8988T (cell line): ENCODE data around the gene RPP40.

Experiments used
- DNase-seq: peaks from one replicate; pipeline ENCODE4 v3.0.0; 2011

RPP40 gene

DNA sequence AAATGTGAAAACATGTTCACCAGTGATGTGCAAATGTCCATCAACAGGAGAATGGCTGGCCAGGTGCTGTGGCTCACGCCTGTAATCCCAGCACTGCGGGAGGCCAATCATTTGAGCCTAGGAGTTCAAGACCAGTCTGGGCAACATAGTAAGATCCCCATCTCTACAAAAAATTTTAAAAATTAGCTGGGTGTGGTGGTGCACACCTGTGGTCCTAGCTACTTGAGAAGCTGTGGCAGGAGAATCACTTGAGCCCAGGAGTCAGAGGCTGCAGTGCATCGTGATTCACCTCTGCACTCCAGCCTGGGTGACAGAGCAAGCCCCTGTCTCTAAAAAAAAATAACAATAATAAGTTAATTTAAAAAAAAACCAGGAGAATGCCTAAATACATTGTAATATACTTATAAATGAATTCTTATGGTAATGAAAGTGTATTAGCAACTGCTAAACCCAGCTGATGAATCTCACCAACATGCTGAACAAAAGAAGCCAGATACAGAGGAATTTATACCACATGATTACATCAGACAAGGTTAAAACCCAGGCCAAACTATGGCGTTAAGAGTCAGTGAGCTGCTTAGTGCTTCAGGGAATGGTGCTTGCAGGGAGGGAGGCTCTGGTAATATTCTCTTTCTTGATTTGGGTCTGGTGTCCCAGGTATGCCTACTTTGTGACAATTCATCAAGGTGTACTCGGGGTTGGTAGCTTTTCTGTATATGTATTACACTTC lies 36.4 kb downstream of the RPP40 start:
- DNase-seq, result no peak

DNA sequence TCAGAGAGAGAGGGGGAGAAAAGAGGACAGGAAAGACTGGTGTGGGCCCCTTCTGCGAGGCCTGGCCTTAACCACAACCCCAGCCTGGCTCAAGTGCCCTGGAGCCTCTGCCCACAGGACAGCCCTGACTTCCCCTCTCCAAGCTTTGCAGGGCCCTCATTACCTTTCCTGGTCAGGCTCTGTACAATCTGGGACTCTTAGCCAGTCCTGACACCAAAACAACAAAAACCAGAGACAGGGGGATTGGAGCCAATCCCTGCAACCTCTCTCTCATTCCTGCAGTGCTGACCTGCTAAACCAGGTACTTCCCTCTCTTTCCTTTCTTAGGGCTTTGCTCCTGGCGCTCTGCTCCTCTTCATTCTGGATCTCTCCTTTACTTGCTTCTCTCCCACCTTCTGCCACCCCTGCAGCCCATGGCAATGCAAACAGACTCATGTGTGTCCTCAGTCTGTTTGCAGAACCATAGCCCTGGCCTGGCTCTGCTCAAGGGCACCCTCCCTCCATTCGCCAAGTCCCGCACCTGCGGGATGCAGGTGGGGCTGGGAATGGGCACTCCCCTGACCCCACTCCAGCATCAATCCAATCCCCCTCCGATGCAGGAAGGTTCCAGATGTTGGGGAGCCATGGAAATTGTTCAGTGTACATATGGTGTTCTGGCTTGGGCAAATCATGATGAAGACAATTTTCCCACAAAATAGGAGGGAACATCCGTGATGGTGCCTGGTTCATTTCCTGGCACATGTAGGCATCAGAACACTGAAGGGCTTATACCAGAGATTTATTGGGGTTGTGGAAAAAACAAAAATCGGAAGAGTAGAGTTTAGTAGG lies 38.1 kb downstream of the RPP40 start:
- DNase-seq, result no peak

DNA sequence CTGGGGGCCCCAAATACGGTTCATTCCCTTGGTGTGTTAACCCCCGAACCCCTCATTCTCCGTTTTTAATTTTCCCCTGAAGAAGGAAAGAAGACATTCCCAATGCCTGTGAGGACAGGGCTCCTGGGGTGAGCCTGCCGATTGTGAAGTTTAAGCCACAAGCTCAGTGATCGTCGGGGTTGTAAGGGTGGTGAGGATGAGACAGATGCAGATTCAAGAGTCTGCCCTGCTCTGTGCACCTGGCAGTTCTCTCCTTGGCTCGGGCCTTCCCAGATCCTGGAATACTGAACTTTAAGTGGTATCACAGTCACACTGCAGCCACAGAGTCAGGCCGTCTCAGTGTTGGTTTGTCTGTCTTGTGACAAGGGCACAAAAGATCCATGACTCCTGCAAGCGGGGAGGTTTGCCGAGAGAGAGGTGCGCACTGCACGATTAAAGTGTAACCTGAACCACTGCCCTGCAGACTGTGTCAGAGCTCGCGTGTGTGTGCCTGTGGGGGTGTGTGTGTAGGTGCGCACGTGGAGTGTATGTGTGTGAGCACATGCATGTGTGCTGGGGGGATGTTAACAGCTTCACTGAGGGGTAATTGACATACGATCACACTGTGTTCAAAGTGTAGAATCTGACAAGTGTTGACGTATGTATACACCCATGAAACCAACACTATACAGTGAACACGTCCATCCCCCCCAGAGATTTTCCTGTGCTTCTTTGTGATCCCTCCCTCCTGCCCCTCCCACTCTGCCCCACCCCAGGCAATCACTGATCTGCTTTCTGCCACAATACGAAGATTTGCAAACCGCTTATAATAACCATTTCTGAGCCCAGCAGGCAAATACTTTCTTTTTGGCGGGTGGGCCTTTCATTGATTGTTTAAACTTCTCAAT lies 38.9 kb downstream of the RPP40 start:
- DNase-seq, result no peak

DNA sequence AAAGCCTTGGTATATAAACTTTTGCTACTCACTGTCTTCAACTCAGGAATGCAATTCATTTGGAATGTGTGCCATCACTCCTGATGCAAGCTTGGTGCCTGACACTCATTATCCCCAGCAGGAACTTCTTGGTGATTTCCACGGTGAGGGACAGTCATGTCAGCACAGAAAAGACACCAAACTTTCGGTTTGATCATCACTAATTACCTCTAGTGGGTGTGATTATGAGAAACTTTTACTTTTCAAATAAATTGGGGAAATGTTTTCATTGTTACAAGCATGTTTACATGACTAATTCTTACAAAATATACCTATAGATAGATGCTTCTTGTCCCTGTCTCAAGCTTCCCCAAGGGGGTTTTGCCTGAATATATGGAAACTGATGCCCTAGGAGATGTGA lies 40.9 kb downstream of the RPP40 start:
- no peak for DNase-seq

DNA sequence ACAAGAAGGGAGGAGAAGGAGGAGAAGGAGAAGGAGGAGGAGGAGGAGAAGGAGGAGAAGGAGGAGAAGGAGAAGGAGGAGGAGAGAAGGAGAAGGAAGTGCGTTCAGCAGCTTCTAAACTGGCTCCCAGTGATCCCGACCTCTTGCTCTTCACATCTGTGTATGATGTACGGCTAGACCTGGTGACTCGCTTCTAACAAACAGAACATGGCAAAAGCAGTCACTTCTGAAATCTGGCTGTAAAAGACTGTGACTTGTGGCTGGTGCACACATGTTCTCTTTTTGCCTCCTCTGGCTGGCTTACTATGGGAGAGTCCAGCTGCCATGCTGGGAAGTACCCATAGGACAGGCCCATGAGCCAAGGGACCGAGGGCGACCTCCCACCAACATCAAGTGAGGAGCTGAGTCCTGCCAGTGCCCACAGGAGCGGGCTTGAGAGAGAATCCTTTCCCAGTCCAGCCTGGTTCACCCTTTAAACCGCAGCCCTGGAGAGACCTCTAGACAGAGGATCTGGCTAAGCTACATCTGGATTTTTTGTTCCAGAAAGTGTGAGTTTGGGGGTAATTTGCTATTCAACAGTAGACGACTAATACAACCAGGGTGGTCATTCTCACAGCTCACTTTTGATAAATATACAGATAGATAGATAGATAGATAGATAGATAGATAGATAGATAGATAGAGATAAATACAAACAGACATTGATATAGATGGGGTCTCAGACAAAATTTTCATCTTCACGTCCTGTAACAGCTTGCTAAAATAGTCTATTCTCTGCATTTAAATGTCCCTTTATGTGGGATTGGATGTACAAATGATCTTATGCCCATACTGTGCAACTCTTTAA lies 42.3 kb downstream of the RPP40 start:
- no peak for DNase-seq

DNA sequence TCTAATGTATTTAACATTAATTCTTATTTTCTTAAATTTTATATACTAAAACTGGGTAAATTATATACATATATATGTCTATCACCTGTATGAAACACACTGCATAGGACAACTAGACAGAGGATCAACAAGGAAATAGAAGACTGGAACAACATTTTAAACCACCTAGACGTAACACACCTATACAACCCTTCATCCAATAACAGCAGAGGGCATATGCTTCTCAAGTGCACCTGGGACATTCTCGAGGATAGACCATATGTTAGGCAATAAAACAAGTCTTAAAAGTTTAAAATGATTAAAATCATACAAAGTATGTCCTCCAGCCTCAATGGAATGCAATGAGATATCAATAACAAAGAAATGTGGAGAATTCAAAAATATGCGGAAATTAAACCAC lies 45.2 kb downstream of the RPP40 start:
- DNase-seq, result no peak

DNA sequence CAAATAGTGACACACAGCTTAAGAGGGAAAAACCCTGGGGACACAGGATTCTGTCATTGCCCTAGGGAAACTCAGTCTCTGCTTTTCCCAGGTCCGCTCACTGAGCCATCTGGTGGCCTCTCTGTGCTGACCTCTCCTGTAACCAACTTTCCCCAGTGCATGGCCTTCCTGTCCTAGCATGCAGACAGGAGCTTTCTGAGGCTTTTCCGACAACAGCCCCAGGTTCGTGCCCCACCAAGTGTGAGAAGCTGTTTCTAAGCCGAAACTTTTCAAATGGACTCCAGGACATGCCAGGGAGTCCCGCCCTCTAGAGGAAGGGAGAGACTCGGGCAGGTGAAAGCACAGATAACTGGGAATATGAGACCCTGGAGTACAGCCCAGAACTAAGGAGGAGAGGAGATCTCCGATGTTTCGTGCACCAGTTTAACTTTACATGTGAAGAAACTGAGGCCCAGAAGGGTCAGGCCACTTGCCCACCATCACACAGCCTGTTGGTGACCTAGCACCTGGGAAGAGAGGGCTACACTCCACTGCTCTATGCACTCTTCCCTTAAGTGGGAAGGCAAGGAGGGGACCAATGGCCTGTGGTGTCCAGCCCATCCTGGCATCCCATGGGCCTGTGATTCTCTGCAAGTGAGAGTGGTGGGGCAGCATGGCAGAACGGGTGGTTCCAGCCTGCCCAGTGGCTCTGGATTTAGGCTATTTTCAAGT lies 46.2 kb downstream of the RPP40 start:
- DNase-seq, result no peak

DNA sequence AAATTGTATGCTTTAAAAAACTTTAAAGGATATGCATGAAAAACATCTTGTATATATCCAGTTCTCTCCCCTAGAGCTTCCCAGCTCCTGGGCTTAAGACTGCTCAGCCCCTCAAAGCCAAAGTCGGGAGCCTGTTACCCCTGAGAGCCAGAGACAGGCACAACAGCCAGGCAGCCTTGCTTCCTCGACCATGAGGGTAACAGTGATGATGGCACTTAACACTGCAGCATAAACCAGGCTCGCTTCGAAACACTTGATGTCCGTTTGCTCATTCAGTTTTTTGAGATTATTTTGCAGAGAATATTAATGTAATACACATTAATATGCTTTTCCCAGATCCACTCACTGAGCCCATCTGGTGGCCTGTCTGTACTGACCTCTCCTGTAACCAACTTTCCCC lies 47.2 kb downstream of the RPP40 start:
- no peak for DNase-seq

DNA sequence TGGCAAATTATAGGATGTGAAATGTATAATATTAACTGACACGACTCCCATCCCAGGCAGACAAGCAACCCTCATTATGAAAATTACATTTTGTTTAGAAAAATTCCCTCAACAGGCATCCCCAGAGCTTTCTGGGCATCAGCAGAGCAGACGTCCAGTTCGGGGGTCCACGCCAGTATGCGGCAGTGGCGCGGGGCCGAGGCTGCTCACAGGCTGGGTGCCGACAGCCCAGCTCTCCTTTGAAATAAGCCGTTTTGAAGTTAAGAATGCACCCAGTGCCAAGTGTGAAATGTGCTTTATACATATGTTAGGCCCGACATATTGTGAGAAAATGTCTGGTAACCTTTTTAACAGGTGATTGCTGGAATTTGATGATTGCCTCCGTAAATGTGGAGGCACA lies 50.4 kb downstream of the RPP40 start:
- DNase-seq, result no peak

DNA sequence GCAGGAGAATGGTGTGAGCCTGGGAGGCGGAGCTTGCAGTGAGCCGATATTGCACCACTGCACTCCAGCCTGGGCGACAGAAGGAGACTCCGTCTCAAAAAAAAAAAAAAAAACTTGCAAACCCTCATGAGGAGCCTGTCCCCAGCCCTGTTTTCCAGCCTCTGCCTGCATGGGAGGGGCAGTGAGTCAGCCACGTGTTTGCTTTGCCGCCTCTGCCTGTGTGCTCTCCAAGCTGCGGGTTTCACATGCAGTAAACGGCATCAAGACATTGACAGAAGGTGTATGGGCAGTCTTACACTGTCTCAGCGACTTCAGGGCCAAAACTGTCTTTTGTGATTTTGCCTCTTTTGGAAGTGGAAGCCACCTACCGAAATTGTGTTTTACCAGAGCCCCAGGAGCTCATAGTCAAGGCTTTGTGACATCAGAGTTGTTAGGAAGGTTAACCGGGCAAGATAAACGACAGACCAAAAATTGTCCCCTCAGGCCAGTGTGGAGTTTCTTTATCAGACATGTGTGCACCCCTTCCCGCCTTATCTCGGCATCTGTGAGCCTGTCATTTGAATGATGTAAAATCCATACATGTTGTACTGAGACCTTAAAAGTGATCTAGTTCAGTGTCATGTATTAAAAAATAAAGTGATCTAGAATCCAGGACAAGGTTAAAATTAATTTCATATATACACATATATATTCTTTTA lies 52.9 kb downstream of the RPP40 start:
- DNase-seq, result no peak

DNA sequence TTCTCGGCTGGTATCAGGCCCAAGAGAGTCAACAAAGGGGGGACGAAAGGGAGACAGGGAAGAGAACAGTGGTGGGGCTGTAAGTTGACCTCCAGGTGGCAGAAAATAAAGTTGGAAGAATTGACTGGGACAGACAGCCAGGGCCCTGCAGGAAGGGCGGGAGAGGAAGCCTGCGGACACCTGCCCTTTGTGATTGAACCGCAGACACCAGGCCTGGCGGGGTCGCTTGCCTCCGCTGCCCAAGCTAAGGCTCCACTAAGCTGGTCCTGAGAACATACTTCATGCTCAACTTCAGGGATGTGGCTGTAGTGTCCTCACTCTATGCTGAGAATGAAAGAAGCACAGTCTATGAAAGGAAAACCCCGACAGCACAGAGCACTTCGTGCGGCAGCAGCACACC lies 53.8 kb downstream of the RPP40 start:
- no peak for DNase-seq

DNA sequence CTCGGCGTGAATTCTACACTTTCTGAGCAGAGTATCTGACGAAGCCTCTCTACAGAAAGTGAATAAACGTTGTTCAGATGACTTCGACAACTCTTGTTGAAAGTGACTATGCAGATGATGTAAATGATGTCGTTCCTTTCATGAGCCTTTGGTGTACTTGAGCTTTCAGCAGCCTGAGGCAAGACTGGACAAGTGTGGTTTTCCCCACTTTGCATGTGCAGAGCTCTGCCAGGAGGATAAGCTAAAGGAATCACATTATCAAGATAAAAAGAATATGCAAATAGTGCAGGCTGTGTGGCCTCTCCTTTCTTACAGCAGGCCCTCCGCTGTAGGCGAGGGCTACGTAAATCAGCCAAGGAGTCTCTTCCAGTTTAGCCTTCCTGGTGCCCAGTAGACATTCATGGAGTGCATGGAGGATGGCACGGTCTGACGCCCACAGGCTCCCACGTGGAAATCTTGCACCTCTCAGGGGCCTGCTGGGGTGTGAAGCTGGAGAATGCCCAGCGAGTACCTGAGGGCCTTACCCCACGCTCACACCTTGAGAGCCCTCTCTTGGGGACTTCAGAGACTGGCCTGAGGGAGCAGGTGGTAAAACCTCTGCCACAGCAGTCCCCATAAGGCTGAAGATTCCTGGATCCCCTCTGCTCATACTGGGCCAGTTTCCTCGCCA lies 54.9 kb downstream of the RPP40 start:
- DNase-seq, result no peak

DNA sequence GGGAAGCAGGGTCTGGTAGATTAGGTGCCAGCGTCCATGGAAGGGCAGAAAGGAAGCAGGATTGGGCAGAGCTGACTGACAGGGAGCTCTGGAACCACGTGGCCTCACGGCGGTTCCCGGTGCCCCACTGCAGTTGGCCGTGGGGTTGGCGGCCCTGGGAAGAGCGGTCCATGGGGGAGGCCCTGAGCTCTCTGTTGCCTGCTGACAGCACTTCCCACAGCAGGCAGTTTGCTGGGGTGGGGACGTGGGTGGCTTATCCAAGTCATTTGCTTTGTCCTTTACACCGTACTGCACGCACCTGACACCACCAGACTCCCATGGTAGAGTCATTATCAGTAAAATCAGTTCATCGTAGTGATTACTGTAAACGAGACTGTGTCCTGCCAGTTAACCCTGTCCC lies 56.1 kb downstream of the RPP40 start:
- no peak for DNase-seq

DNA sequence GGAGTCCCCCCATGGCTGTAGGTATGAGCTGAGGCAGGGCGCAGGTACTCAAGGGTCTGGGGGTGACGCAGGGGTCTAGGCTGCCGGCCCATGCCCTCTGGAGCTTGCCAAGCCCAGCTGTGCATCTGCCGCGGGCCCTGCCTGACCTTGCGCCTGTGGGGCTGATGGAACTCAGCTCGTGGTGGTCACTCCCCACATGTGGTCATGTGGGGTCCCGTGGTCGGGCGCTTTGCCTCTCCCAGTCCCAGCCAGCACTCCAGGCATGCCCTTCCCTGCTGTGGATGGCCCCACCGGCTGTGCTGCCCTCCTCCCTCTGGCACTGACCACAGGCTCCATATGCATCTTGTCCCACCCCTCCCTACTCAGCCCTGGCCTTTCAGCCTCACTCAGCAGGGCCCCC lies 57.3 kb downstream of the RPP40 start:
- no peak for DNase-seq
